SU-DHL-6 (cell line): ENCODE data around the gene ADRA2A.

Experiments used
- H2AFZ ChIP-seq: fragments of 200-600 bp; sonication (generic); 2 replicates; pipeline ENCODE4 v1.6.1; 2014; ENCODE audit warnings: low read depth, mild to moderate bottlenecking, moderate library complexity, mixed read lengths, antibody characterized with exemption, low read length; ENCODE audit not compliant: severe bottlenecking
- H3F3A ChIP-seq: fragments of 200-600 bp; shearing (Covaris generic); 2 replicates; pipeline ENCODE4 v1.6.0; 2016; ENCODE audit warnings: antibody characterized with exemption, mild to moderate bottlenecking; ENCODE audit not compliant: insufficient read depth
- H3K27ac ChIP-seq: fragments of 200-600 bp; sonication (generic); 2 replicates; pipeline ENCODE4 v1.5.1; 2016; ENCODE audit warnings: low read depth, mild to moderate bottlenecking, low read length, moderate library complexity, mixed read lengths
- H3K27me3 ChIP-seq: fragments of 200-600 bp; sonication (generic), shearing (Covaris generic); 2 replicates; pipeline ENCODE4 v1.6.0; 2014; ENCODE audit warnings: mild to moderate bottlenecking, low read length
- H3K36me3 ChIP-seq: fragments of 200-600 bp; sonication (generic); 2 replicates; pipeline ENCODE4 v1.6.1; 2014; ENCODE audit warnings: mild to moderate bottlenecking, low read length, mixed read lengths
- H3K4me2 ChIP-seq: fragments of 300-600, 200-600 bp; shearing (Covaris generic), sonication (generic); 2 replicates; pipeline ENCODE4 v1.6.0; 2014; ENCODE audit warnings: low read length, low read depth, mild to moderate bottlenecking; ENCODE audit not compliant: poor library complexity, severe bottlenecking
- H3K4me3 ChIP-seq: fragments of 200-600 bp; sonication (generic); 2 replicates; pipeline ENCODE4 v1.5.1; 2014; ENCODE audit warnings: antibody characterized with exemption, low read length, mild to moderate bottlenecking, mixed read lengths; ENCODE audit not compliant: insufficient read depth, poor library complexity, severe bottlenecking
- H3K79me2 ChIP-seq: fragments of 200-600 bp; sonication (generic); 2 replicates; pipeline ENCODE4 v1.6.1; 2014; ENCODE audit warnings: mild to moderate bottlenecking, low read length, moderate library complexity; ENCODE audit not compliant: insufficient read depth
- H3K9ac ChIP-seq: fragments of 200-600 bp; sonication (generic); 2 replicates; pipeline ENCODE4 v1.7.0; 2014; ENCODE audit warnings: mild to moderate bottlenecking, low read length
- H3K9me2 ChIP-seq: fragments of 200-600 bp; sonication (generic); replicated peaks from 2 replicates; pipeline ENCODE4 v1.6.1; 2014; ENCODE audit warnings: low read length; ENCODE audit not compliant: insufficient read depth
- H3K9me3 ChIP-seq: fragments of 200-600 bp; sonication (generic); 2 replicates; pipeline ENCODE4 v1.6.1; 2014; ENCODE audit warnings: low read length, mixed read lengths; ENCODE audit not compliant: insufficient read depth
- H4K20me1 ChIP-seq: fragments of 200-600 bp; sonication (generic); 2 replicates; pipeline ENCODE4 v1.6.1; 2014; ENCODE audit warnings: low read depth, mild to moderate bottlenecking, antibody characterized with exemption, low read length, moderate library complexity, mixed read lengths
- CTCF ChIP-seq: fragments of 200-600 bp; sonication (generic); IDR thresholded peaks from one replicate; pipeline ENCODE4 v1.5.1; 2017; ENCODE audit warnings: antibody characterized with exemption, mild to moderate bottlenecking, low read length, moderate library complexity; ENCODE audit not compliant: insufficient read depth, poor library complexity, severe bottlenecking
- EZH2phosphoT487 ChIP-seq: fragments of 200-600 bp; sonication (generic), shearing (Covaris generic); conservative IDR thresholded peaks from 2 replicates; pipeline ENCODE4 v1.6.1; 2018; ENCODE audit warnings: mild to moderate bottlenecking, antibody characterized with exemption, low read length, moderate library complexity, mixed read lengths

Gene ADRA2A

DNA sequence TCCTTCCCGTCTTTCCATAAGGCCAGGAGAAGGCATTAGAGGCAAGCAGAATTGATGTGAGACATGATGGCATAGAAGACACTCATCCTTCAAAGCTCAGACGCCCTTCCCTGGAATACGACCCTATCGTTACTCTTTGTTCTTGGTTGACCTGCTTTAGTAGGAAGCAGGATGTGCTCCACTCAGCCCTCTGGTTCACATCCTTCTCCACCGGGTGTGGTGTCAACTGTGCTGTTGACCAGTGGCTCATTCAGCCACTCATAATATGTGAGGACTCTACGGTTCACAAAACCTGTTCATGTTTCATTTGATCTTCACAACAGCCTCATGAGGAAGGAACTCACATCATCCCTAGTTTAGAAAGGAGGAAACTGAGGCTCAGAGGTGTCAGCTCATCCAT lies 47.1 kb downstream of the ADRA2A start:
- Histone ChIP-seq H4K20me1 (no peaks in the 10 kb centered on the region), H3K9me2 (no peaks in the 10 kb centered on the region), H3K9me3 (no peaks in the 10 kb centered on the region), H3K27ac (no peak overlapping the region), H3K4me2 (no peak overlapping the region), H3K79me2 (no peaks in the 10 kb centered on the region), H3K9ac (no peak overlapping the region), H3K4me3 (no peak overlapping the region), H3K27me3 (no peaks in the 10 kb centered on the region), H2AFZ (no peak overlapping the region), H3K36me3 (no peaks in the 10 kb centered on the region), H3F3A (no peaks in the 10 kb centered on the region)
- TF ChIP-seq EZH2phosphoT487, result no peak
- TF ChIP-seq CTCF, result no peak

- TF ChIP-seq CTCF, result no peak
- TF ChIP-seq EZH2phosphoT487, result no peak
- no peak overlapping the region for H3K27ac ChIP-seq
- H3K9ac ChIP-seq, result no peak overlapping the region
- H3K79me2 ChIP-seq, result no peaks in the 10 kb centered on the region
- no peaks in the 10 kb centered on the region for H3K36me3 ChIP-seq
- H3K9me3 ChIP-seq, result no peaks in the 10 kb centered on the region
- H3K4me3 ChIP-seq, result no peak overlapping the region
- H3K27me3 ChIP-seq, result no peaks in the 10 kb centered on the region
- H3K9me2 ChIP-seq, result no peaks in the 10 kb centered on the region
- H4K20me1 ChIP-seq, result no peaks in the 10 kb centered on the region
- no peak overlapping the region for H2AFZ ChIP-seq
- no peak overlapping the region for H3K4me2 ChIP-seq
- no peaks in the 10 kb centered on the region for H3F3A ChIP-seq
Observed at GRCh38 chr10:111125102-111125501, 48.3 kb downstream of the ADRA2A start.

DNA sequence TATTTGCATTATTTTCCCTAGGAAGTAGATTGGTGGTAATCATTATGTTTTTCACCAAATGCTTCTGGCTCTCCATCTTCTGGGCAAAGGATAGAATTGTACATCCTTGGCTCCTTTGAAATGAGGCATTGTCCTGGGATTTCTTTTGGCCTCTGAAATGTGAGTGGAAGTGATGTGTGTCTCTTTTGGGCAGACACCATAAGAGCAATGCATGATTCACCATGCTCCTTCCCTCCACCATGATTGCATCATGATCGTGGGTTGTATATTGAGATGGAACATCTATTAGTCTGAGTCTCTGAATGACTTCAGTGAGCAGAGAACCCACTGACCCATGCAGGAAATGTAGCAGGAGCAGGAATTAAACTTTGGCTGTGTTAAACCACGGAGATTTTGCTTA lies 49.2 kb downstream of the ADRA2A start:
- H4K20me1 ChIP-seq, result no peaks in the 10 kb centered on the region
- no peak overlapping the region for H3K9ac ChIP-seq
- no peaks in the 10 kb centered on the region for H3K9me2 ChIP-seq
- H3K36me3 ChIP-seq, result no peaks in the 10 kb centered on the region
- H3K79me2 ChIP-seq, result no peaks in the 10 kb centered on the region
- TF ChIP-seq EZH2phosphoT487 (no peak), CTCF (no peak)
- H3K4me3 ChIP-seq, result no peak overlapping the region
- H3K27me3 ChIP-seq, result no peaks in the 10 kb centered on the region
- no peaks in the 10 kb centered on the region for H3F3A ChIP-seq
- H2AFZ ChIP-seq, result no peak overlapping the region
- H3K9me3 ChIP-seq, result no peaks in the 10 kb centered on the region
- no peak overlapping the region for H3K27ac ChIP-seq
- H3K4me2 ChIP-seq, result no peak overlapping the region
